GM21786 (cell line): ENCODE data around the gene MTRR.
"Not testable (repeated sequence)": the region's sequence is repeated elsewhere in the genome, so short reads cannot be mapped to it uniquely, and the experiment has no call there.

Experiments used
- ATAC-seq: cut with Tn5 transposase; IDR thresholded peaks from one replicate; pipeline ENCODE4 v1.9.1; 2021; ENCODE audit not compliant: unreplicated experiment

The MTRR gene

DNA sequence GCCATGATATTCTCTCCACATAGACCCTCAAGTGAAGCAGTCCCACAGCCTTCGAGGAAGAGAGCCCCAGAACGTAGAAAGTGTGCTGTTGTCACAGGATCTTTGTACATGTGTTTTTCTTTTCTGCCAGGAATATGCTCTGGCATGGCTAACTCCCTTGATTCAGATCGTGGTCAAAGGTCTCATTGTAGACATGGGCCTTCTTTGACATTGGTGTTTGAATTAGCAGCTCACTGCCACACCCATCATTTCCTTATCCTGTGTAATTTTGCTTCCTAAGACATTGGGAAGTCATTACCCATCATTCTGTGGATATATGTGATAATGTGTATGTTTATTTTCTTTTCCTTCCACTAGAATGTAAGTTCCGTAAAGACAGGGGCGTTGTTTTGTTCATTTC lies 25.5 kb downstream of the MTRR start:
- no peak for ATAC-seq

DNA sequence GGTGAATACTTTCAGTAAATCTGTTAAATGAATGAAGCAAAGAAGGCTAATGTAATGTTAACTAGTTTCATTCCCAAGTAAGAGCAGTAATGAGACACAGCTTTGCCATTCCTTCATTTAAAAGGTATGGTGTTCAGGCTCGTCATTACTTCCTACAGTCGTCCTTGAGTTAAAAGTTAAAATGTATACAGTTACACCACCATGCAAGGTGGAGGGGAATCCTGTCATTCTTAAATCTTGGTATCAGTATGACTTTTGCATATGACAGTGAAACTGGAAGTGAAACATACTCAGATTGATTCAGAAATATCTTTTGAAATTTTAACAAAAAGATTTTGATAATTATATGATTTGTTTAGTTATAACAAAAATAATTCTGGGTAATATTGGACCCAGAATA lies 25.9 kb downstream of the MTRR start:
- peak; percentile 99 for ATAC-seq

DNA sequence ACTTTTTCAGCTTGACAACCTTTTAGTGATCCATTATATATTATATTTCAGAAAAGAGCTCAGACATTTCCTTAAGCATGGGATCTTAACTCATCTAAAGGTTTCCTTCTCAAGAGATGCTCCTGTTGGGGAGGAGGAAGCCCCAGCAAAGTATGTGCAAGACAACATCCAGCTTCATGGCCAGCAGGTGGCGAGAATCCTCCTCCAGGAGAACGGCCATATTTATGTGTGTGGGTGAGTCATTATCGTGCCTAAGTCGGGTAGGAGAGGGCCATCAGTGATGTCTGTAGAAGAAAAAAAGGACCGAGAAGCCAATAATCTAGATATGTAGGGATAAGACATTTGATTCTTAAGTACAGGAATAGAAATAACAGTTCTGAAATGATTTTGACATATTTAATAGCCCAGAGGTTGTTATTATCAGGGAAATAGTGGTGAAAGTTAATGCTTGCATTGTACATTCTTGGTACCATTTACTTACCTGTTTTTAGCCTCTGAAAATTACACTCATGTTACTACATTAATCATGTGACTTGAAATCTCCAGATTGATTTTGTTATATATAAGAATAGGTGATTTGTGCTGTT lies 28.2 kb downstream of the MTRR start:
- no peak for ATAC-seq

DNA sequence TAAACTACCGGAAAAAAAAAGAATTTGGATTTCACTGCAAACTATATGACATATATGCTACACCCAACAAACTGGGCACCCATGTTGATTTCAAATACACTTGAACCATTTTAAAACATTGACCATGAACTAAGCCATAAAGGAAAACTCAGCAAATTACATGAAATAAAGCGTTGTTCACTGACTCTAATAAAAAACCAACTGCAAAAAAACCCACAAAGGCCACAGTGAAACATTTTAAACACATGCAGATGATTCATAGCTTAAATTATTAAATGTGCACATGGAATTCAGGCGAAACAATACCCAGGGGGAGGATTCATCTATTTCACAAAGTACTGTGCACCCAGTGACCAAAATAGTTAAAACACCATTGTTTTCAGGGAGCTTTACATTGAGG lies 33.3 kb downstream of the MTRR start:
- no peak for ATAC-seq

DNA sequence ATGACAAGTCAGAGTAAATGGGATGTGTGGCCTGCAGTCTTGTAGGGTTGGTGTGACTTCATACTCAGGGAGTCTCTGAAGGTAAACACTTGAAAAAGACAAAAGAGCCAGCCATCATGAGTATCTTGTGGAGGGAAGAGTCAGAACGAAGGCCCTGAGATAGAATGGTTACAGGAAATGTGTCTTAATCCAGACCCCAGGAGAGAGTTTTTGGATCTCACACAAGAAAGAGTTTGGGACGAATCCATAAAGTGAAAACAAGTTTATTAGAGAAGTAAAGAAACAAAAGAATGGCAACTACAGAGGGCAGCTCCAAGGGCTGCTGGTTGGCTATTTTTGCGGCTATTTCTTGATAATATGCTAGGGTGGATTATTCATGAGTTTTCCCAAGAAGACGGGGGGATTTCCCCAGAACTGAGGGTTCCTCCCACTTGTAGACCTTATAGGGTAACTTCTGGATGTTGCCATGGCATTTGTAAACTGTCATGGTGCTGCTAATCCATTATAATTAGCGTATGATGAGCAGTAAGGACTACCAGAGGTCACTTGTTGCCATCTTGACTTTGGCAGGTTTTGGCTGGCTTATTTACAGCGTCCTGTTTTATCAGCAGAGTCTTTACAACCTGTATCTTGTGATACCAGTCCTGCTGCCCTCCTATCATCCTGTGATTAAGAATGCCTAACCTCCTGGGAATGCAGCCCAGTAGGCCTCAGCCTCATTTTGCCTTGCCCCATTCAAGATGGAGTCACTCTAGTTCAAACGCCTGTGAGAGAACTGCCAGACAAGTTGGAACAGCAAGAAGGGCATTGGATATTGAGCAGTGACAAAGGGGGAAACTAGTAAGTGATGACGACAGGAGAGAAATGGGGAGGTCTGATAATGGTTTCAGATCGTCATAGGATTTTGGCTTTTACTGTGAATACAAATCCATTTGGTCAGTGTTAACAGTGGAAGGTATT lies 34.0 kb downstream of the MTRR start:
- no peak for ATAC-seq

DNA sequence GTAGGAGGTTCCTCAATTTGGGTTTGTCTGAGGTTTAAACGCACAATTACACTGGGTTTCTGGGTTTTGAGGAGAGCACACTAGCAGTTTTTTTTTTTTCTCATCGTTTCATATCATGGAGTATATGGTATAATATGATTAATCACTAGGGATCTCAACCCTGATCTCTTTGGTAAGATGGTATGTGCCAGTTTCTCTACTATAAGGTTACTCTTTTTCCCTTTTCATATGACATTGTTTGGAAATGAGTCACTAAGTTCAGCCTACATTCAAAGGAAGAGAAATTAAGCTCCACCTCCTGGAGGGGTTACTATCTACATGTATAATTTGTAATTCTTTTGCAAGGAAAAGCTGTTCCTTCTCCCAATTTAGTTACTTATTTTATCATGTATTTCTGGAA lies 35.2 kb downstream of the MTRR start:
- no peak for ATAC-seq

DNA sequence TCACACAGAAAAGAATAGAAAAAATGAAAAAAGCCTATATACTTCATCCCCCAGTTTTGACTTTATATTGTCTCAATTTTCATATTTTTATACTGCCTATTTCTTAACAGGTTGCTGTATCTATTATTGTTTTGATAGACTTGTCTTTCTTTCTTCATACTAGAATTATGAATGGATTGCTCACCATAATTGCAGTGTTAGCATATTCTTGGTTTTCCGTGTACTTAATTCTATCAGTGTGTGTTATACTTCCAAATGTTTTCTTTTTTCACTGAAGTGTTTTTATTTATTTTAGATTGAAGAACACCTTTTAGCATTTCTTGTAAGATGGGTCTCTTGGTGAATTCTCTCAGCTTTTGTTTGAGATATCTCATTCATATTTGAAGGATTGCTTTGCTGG lies 38.7 kb downstream of the MTRR start:
- no peak for ATAC-seq

DNA sequence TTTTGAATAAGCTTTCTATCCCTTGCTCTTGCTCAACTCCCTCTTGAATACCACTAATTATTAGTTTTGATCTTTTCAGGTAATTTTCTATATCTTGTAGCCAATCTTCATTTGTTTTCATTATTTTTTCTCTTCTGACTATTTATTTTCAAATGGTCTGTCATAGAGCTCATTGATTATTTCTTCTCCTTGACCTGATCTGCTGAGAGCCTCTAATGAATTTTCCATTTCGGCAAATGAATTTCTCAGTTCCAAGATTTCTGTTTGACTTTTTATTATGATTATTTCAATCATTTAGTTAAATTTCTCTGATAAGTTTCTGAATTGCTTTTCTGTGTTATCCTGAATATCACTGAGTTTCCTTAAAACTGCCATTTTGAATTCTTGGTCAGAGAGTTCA lies 39.4 kb downstream of the MTRR start:
- ATAC-seq: no peak

DNA sequence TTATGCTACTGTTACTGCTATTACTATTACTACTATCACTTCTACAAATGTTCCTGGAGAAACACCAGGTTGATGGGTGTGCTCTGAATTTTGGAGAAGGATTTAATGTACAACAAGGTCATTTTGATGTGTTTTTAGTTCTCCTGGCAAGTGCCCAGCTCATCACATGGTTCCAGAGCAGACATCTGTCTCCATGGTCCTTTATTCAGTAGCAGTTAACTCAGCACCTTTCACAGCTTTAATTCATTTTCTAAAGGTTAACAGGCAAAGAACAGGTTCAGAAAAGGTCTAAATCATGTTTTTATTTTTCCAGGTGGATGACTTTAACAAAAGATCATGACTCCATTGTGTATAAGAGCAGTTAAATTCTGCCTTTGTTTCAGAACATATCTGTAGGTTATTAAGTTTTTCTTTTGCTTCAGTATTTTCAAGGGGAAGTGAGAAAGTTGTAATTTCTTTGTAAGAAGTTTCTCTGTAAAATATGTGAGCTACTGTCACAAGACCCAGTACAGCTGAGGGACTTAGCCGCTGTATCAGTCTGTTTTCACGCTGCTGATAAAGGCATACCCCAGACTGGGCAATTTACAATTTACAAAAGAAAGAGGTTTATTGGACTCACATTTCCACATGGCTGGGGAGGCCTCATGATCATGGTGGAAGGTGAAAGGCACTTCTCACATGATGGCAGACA lies 41.9 kb downstream of the MTRR start:
- peak; percentile 77 for ATAC-seq

DNA sequence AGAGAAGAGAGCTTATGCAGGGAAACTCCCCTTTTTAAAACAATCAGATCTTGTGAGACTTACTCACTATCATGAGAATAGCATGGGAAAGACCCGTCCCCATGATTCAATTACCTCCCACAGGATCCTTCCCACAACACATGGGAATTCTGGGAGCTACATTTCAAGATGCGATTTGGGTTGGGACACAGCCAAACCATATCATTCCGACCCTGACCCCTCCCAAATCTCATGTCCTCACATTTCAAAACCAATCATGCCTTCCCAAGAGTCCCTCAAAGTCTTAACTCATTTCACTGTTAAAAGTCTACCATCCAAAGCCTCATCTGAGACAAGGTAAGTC lies 42.5 kb downstream of the MTRR start:
- ATAC-seq: not testable (repeated sequence)

DNA sequence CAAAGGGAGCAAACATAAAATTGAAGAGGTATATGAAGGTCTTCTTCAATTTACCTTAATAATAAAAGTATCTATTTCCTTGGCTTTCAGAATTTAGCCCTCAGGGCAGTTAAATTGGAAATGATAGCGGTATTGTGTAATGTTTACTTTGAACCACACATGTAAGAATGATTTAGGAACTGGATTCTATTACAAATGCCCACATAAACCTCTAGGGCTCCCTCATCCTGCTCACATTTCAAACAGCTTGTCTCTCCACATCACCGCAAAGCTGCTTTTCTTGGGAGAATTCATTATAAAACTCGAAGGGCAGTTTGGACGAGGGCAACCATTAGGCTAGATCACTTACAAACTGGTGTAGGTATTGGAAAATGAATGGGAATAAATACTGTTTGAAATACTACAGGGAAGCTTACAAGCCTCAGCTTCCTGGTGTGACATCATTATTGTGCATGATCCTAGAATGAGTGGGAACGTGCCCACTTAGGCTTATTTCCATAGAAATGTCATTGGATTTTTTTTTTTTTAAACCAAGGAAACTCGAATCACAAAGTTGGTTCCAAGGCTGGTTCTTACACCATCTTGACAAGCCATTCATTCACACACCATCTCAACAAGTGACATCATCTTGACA lies 47.3 kb downstream of the MTRR start:
- no peak for ATAC-seq

DNA sequence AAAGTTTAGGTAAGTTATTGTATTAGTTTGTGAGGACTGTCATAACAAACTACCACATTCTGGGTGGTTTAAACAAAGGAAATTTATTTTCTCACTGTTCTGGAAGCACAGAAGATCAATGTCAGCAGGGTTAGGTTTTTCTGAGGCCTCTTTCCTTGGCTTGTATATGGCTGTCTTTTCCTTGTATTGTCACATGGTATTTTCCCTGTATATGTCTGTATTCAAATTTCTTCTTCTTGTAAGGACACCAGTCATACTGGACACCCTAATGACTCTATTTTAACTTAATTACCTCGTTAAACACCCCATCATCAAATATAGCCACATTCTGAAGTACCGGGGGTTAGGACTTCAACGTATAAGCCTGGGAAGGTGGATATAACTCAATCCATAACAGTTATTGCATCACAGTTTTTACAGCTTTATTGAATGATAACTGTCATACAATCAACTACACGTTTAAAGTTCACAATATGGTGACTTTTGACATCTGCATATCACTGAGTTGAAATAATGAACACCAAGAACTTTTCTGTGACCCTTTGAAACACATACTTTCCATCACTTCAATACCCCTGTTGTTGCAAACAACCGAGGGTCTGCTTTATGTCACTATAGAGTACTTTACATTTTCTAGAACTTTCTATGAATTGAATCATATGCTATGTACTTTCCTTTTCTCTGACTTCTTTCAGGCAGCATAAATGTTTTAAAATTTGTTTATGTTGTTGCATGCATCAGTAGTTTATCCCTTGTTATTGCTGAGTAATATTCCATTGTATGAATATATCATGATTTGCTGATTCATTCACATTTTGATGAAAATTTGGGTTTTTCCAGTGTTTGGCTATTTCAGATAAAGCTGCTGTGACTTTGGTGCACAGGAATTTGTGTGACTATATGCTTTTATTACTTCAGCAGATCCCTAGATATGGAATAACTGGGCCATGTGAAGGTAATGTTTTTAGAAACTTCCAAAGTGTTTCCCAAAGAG lies 48.5 kb downstream of the MTRR start:
- no peak for ATAC-seq

DNA sequence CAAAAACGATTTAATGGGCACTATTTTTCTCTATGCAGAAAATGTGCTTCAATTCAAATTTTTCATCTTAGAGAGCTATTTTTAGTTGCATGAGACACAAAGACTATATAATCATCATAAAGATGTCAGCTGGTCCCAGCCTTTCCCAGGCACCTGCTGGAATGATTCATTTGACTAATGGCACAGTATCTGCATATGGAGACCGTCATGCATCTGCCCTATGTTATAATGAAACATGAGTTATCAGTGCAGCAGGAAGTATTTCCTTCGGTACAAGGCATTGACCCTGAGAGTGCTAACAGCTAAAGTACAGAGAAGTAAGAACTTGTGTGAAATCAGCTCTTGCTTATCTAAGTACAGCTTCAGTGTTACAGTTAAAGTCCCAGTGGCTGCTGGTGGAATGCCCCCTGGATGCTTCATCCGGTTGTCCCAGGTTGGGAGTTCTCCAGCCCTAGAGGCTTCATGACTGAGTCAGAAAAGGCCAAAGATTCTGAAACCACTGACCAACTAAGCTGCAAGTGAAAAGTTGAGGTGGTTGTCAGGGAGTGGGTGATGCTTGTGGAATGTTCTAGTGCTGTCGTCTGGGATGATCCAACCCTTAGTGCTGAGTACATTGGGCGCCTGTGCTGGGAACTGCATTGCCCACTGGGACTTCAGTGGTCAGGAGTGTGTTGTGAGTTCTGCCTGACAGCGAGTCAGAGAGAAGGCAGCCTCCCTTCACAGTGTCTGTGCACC lies 57.2 kb downstream of the MTRR start:
- ATAC-seq: no peak

DNA sequence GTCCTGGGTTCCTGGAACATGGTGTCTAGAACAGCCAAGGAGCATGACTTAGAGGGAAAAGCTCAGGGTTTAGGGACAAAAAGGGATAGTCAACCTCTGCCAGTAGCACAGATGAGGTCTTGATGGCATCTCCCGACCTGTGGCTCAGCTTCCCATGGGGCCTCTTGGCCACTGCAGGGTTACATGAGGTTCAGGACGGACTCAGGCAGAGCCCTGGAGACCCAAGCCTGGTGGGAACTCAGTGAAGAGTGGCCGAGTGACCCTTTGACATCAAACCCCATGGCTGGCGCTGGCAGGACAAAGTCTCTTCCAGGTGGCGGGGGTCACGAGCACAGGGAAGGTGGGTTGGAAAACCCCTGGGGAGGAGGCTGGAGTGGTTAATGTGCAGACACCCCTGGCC lies 57.8 kb downstream of the MTRR start:
- no peak for ATAC-seq

DNA sequence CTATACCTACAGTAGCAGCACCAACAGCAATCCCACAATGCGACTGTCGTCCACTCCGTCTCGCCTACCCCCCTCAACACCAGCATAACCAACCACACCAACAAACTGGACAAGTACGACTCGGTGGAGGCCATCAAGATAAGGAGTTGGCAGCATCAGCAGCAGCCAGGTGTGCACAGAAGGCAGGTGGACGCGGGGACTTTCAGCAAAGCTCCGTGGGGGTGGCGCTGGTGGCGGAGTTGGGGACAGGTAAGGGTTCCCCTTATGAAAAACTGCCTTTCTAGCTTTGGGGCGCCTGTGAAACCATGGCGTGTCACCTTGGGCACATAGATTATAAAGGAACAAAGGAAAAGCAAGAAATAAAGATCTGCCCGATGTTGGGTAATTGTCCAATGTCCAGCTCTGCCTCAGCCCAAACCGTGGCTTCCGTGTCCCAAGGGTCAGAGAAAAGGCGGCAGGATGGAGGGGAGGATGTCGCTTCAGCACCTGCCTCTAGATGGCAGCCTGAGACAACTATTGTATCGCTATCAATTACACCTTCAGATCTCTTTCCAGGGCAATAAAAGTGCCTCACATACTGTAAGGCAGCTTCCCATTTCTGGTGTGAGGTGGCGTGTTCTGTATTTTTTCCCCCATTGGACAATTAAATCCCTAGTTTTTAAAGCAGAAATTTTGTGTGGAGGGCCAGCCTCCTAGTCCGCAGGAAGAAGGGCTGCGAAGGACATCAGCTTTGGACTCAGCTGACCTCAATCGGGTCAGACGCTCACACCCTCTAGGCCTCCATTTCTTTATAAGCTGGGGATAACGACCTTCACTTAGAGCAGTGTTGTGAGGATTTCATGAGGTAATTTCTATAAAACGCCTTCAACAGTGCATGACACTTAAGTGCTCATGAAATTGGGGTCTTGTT lies 58.8 kb downstream of the MTRR start:
- peak; percentile 85 for ATAC-seq

DNA sequence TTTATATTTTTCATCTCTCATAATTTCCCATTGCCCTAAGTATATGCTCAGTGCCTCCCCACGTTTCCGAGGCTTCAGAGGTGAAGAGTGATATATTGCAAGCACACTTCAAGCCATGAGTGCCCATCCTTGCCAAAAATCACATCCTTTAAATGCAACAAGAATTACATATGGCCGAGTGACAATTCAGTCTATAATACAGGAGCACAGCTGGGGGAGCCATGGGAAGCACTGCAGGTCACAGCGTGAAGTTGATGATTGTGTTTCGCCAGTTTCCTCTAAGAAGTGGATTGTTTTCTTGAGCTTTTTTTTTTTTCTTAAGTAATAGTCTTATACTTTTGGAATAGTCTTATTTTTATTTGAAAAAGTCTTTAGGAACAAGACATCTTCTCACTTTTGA lies 61.1 kb downstream of the MTRR start:
- ATAC-seq: no peak

DNA sequence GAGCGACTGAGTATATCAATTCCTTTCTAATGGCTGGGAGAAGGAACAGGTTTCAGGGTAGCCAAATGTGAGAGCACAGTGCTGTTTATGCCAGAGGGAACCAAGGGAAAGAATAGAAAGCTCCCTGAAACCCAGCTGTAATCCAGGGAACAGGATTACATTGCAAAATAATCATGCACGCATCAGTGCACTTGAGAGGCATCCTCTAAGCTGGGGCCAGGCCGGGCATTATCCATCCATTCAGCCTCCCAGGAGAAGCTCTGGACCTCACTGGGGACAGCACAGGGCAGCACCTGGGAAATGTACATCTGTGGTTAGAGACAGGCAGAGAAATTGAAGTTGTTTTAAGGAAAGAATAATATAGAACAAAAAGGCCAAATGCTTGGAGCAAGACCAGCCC lies 72.7 kb downstream of the MTRR start:
- no peak for ATAC-seq

DNA sequence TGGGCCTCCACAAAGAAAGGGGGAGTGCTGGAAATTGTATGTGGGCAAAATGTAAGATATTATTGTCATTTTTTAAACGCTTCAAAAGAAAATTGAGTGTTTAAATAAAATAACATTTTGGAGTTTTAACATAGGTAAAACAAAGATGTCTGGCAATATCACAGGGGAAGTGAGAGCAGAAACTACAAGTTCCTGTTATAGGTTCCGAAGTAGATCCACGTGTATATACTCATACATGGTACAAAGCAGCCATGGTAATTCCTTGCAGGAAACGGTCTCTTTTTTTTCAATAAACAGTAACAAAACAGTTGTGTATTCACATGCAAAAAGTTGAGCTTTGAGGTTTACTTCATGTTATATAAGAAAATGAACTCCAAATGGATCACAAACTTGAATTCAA lies 78.4 kb downstream of the MTRR start:
- no peak for ATAC-seq
